ENCODE data around the gene COG7.

DNA sequence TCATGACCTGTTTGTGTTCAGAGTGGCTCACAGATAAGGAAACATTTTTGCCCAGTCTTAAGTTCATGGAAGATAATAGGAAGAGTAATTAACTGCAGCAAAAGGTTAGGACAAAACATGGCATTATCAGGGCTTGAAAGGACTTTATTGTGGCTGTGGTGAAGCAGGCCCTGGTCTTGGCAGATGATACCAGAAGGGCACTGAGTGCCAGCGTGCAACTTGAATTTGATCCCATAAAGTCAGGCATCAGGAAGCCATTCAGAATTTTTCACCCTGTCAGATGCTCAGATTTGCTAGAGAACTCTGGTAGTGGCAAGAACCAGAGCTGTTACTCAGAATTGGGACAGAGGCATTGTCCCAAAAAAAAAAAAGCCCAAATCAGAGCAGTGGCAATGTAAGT, 11.2 kb upstream of the COG7 start:
- TF ChIP-seq CTCF (IDR thresholded peaks at IDR 0.05 in 2 of 3, conservative IDR thresholded peaks at IDR 0.05 in 1 of 3; ENCODE audit: borderline replicate concordance in 1 of 3, insufficient read depth in 1 of 3, low read depth in 2 of 3, low read length in 2 of 3) (no peak), REST (IDR thresholded peaks at IDR 0.05; ENCODE audit: low read depth) (no peak), ZFX (IDR thresholded peaks at IDR 0.05) (no peak), JUND (IDR thresholded peaks at IDR 0.05) (no peak), EZH2 (IDR thresholded peaks at IDR 0.05) (no peak), POLR2A (IDR thresholded peaks at IDR 0.05; ENCODE audit: borderline replicate concordance, extremely low read depth, insufficient read depth, insufficient read length) (no peak), FOSL1 (IDR thresholded peaks at IDR 0.05; ENCODE audit: low read depth) (no peak), POLR2AphosphoS5 (IDR thresholded peaks at IDR 0.05; ENCODE audit: low read depth, low read length) (no peak)

All from HCT116 (cell line).